NCI-H1694 (cell line): ENCODE data around the gene TMEM62.
"Not testable (repeated sequence)": the region's sequence is repeated elsewhere in the genome, so short reads cannot be mapped to it uniquely, and the experiment has no call there.

Experiments used
- DNase-seq: peaks from one replicate; lab custom pipeline; 2025; lab: John Stamatoyannopoulos, UW

TMEM62 gene

GRCh38 chr15:43177147-43177546 lies 43.8 kb downstream of the TMEM62 start:
- DNase-seq, result not testable (repeated sequence)

- DNase-seq, result no peak
These were observed 49.9 kb downstream of the TMEM62 start for GRCh38 chr15:43183270-43183669.

- DNase-seq, result no peak
These were observed 51.2 kb downstream of the TMEM62 start for GRCh38 chr15:43184407-43185124.

- DNase-seq, result peak; percentile 50
These were observed 52.0 kb downstream of the TMEM62 start, which contains the start of gene CCNDBP1 for GRCh38 chr15:43185157-43186002. CCNDBP1 (plus strand) TSS chr15:43185403; CDS start chr15:43185499, 96 bp downstream.

GRCh38 chr15:43186003-43186353 lies 52.6 kb downstream of the TMEM62 start:
- DNase-seq, result no peak

GRCh38 chr15:43187544-43188155 lies 54.3 kb downstream of the TMEM62 start:
- DNase-seq, result peak; percentile 21

GRCh38 chr15:43189296-43189695 lies 55.9 kb downstream of the TMEM62 start:
- no peak for DNase-seq

- DNase-seq, result no peak
These were observed 56.8 kb downstream of the TMEM62 start for GRCh38 chr15:43190178-43190577.

GRCh38 chr15:43193710-43194109 lies 60.3 kb downstream of the TMEM62 start:
- no peak for DNase-seq

GRCh38 chr15:43194795-43195194 lies 61.4 kb downstream of the TMEM62 start:
- DNase-seq, result no peak

- DNase-seq, result no peak
These were observed 63.6 kb downstream of the TMEM62 start for GRCh38 chr15:43196760-43197548.

- DNase-seq, result not testable (repeated sequence)
These were observed 64.4 kb downstream of the TMEM62 start for GRCh38 chr15:43197773-43198172.

GRCh38 chr15:43198556-43198955 lies 65.2 kb downstream of the TMEM62 start:
- not testable (repeated sequence) for DNase-seq

- no peak for DNase-seq
These were observed 65.6 kb downstream of the TMEM62 start for GRCh38 chr15:43198992-43199391.

- DNase-seq, result no peak
These were observed 66.6 kb downstream of the TMEM62 start for GRCh38 chr15:43199945-43200488.

- DNase-seq, result peak; percentile 12
These were observed 70.9 kb downstream of the TMEM62 start for GRCh38 chr15:43204016-43204901.

GRCh38 chr15:43206054-43206453 lies 72.7 kb downstream of the TMEM62 start:
- DNase-seq, result no peak

GRCh38 chr15:43207024-43207423 lies 73.6 kb downstream of the TMEM62 start:
- no peak for DNase-seq

GRCh38 chr15:43208052-43209002 lies 74.9 kb downstream of the TMEM62 start:
- no peak for DNase-seq
